ENCODE results near the gene NLGN1. TPM values are rescaled to one million over a fixed set of nuclear protein-coding genes. Genes with fewer than 3 reads are reported as not detected.

NLGN1 gene
- total RNA-seq, 1 donor, result 0.10 TPM

DNA sequence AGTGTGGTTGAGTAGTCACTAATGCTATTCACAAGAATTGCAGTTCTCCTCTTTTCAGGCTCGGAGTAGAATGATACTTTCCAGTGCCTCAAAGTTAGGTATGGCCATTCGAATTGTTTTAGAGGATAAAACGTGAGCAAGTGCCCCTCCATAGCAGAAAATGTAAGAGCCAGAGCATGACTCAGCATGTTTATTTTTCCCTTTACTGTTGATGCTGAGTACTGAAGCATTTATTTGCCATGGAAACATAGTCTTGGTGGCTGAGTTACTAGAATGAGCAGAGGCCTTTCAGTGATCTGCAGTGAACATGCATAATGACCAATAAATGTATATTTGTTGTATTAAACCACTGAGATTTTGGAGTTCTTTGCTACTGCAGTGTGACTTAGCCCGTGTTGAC is 540.6 kb downstream of the NLGN1 start:
- Histone ChIP-seq H3K4me3 (ENCODE audit: low read length) (no peak overlapping the region), H3K9me3 (ENCODE audit: low read depth, low read length) (no peaks in the 10 kb centered on the region), H3K27me3 (ENCODE audit: insufficient read depth, low read length) (no peaks in the 10 kb centered on the region), H3K4me1 (ENCODE audit: insufficient read depth, low read length) (no peaks in the 10 kb centered on the region)

DNA sequence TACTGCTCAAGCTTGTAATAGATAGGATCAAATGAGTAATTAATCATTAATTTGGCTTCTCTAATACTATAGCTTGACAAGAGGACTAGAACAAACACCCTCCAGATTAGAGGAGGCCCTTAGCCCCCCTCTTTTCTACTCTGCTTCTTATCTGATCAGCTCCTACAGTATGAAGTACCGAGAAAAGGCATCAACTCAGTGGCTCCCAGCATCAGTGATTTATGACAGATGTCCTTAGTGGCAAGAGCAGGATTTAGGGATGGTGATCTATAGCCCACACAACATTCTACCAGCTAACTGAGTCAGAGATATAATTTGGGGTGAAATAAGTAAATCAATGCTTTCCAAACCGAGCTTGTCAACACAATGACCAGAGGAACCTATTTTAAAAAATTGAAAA is 541.1 kb downstream of the NLGN1 start:
- no peaks in the 10 kb centered on the region for H3K4me1 ChIP-seq (ENCODE audit: insufficient read depth, low read length)

DNA sequence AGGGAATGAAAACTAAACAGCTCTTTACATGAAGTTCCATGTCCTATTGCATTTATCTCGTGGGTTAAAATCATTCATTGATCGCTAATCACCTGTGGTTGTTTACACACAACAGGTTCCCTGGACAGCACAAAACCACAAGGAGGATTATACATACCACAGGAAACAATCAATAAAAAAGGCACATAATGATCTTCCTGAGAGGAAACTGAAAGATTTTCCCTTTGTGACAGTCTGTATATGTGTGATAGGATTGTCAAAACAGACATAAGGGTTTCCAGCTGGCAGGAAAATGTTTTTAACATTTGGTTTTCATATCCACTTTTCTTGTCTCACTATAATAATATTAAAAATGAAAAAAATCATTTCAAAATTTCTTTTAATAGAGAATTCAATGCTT is 541.8 kb downstream of the NLGN1 start:
- H3K4me3 ChIP-seq (ENCODE audit: low read length), result no peak overlapping the region
- no peaks in the 10 kb centered on the region for H3K4me1 ChIP-seq (ENCODE audit: insufficient read depth, low read length)
- H3K9me3 ChIP-seq (ENCODE audit: low read depth, low read length), result no peaks in the 10 kb centered on the region
- H3K27me3 ChIP-seq (ENCODE audit: insufficient read depth, low read length), result no peaks in the 10 kb centered on the region

More for the DNA sequence above, 541.1 kb downstream of the NLGN1 start:
- Histone ChIP-seq H3K9me3 (ENCODE audit: low read depth, low read length) (no peaks in the 10 kb centered on the region), H3K4me3 (ENCODE audit: low read length) (no peak overlapping the region), H3K27me3 (ENCODE audit: insufficient read depth, low read length) (no peaks in the 10 kb centered on the region)

DNA sequence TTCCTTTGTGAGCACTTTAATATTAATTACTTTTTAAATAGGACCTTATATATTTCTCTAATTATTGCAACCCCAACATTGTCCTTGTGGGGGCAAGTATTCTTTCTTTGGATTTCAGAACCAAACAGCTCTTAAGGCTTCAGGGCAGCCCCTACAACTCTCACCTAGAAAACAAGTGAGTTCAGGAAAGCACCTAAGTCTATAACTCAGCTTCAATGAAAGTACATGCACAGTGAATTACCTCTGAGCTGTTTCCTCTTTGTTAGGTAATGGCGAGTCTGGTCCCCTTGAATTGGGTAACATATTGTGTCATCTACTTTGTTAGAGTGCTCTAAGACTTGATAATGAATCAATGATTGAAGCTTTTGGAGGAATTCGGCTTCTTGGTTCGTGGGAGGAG is 545.7 kb downstream of the NLGN1 start:
- Histone ChIP-seq H3K27me3 (ENCODE audit: insufficient read depth, low read length) (no peaks in the 10 kb centered on the region), H3K4me1 (ENCODE audit: insufficient read depth, low read length) (no peaks in the 10 kb centered on the region), H3K9me3 (ENCODE audit: low read depth, low read length) (no peaks in the 10 kb centered on the region), H3K4me3 (ENCODE audit: low read length) (no peak overlapping the region)

DNA sequence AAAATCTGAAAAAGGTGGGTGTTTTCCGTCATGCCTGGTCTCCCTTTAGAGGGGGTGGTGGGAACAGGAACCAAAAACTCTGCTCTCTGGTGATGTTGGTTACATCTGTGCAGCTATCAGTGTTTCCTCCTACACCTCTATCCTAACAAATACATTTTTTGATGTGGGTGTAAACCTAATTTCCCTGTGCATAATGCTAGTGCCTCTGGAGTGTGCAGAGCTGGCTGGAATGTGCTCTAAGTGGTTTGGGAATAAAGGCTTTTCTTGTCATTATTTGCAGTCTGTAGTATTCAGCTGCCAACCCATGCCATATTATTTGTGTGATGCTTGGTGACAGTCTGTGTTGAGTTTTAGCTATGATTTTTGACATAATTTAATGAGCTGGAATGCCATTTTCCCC is 547.6 kb downstream of the NLGN1 start:
- Histone ChIP-seq H3K27me3 (ENCODE audit: insufficient read depth, low read length) (no peaks in the 10 kb centered on the region), H3K9me3 (ENCODE audit: low read depth, low read length) (no peaks in the 10 kb centered on the region), H3K4me1 (ENCODE audit: insufficient read depth, low read length) (no peaks in the 10 kb centered on the region), H3K4me3 (ENCODE audit: low read length) (no peak overlapping the region)

DNA sequence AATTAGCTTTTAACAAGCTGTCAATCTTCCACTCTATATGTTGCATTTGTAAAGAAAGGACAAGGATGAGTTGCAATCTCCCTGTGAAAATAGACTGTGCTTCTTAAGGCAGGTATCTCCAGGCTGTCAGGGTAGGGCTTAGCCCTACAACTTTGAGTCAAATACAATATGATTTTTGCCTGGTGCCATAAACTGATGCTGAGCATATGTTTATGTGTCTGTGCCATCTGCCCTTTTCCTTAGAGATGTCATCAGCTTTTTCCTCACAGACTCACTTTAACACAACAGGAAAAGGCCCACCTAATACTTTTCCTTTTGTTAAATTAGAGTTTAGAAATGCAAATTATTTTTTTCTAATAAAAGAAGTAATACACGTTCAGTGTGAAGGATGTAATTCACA is 548.3 kb downstream of the NLGN1 start:
- Histone ChIP-seq H3K27me3 (ENCODE audit: insufficient read depth, low read length) (no peaks in the 10 kb centered on the region), H3K9me3 (ENCODE audit: low read depth, low read length) (no peaks in the 10 kb centered on the region), H3K4me1 (ENCODE audit: insufficient read depth, low read length) (no peaks in the 10 kb centered on the region), H3K4me3 (ENCODE audit: low read length) (no peak overlapping the region)

DNA sequence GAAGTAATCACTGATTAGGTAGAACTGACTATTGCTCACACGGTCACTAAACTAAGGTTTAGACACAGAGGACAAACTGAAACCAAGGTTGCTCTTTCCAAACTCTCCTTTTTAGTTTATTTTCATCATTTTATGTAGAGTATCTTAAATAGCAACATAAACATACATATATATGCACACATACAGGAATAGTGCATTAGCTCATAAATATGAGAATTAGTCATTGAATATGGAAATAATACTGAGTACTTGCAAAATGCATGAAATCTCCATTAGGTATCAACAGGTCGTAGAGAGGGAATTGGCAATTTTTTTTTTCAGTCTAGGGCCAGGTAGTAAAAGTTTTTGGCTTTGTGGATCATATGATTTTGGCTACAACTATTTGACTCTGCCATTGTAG is 557.1 kb downstream of the NLGN1 start:
- Histone ChIP-seq H3K27me3 (ENCODE audit: insufficient read depth, low read length) (no peaks in the 10 kb centered on the region), H3K9me3 (ENCODE audit: low read depth, low read length) (no peaks in the 10 kb centered on the region), H3K4me3 (ENCODE audit: low read length) (no peak overlapping the region), H3K4me1 (ENCODE audit: insufficient read depth, low read length) (no peaks in the 10 kb centered on the region)

DNA sequence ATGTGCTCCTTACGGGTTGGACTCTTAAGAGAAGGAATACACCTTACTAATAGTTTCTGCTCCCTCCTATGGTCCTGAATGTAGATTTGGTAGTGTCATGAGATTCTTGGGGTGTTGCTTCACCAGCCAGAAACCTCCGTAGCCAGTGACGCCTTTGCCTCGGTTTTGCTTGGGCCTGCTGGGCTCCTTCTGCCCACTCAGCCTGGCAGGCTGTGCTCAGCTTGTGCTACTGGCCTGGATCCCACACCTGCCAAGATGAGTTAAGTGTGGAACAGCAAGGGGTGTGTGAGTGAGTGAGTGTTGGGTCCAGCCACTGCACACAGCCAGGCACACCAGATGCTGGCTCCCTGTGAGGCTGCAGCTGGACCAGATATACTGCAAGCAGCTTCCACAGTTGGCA is 560.1 kb downstream of the NLGN1 start:
- Histone ChIP-seq H3K4me3 (ENCODE audit: low read length) (no peak overlapping the region), H3K4me1 (ENCODE audit: insufficient read depth, low read length) (no peaks in the 10 kb centered on the region), H3K9me3 (ENCODE audit: low read depth, low read length) (no peaks in the 10 kb centered on the region), H3K27me3 (ENCODE audit: insufficient read depth, low read length) (no peaks in the 10 kb centered on the region)

DNA sequence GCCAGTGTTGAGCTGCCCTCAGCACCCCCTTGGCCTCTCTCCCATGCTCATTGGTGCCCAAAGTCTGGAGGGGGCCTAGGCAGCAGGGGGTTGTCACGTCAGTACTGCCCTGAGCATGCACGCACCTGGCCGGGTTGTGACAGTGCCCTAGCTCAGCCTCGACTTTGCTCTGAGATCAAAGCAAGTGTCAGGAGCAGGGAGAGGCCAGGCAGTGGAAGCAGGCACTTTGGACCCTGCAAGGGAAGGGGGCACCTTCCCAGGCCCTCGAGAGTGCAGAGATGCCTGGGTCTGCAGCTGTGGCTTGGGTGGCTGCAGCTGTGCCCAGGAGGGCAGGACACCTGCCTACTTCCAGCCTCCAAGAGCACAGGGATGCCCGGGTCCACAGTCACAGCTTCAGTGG is 561.3 kb downstream of the NLGN1 start:
- Histone ChIP-seq H3K4me3 (ENCODE audit: low read length) (no peak overlapping the region), H3K9me3 (ENCODE audit: low read depth, low read length) (no peaks in the 10 kb centered on the region), H3K27me3 (ENCODE audit: insufficient read depth, low read length) (no peaks in the 10 kb centered on the region), H3K4me1 (ENCODE audit: insufficient read depth, low read length) (no peaks in the 10 kb centered on the region)

DNA sequence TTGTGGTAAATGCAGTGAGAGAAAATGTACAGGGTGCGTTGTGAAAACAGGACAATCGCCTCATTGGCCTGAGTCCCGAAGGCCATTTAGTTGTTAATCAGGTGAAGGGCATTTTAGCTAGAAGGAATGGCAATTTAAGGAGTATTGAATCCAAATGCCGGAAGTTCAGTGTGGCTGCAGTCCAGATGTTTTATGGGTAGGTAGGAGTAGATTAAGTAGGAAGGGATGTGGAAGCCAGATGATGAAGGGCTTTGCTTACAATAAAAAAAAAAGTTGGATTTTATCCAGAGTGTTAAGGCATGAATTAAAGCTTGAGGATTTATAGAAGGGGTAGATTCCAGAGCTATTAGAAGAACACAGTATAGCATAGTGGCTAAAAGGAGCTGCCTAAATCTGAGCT is 572.7 kb downstream of the NLGN1 start:
- Histone ChIP-seq H3K4me1 (ENCODE audit: insufficient read depth, low read length) (no peaks in the 10 kb centered on the region), H3K9me3 (ENCODE audit: low read depth, low read length) (no peaks in the 10 kb centered on the region), H3K27me3 (ENCODE audit: insufficient read depth, low read length) (no peaks in the 10 kb centered on the region), H3K4me3 (ENCODE audit: low read length) (no peak overlapping the region)

DNA sequence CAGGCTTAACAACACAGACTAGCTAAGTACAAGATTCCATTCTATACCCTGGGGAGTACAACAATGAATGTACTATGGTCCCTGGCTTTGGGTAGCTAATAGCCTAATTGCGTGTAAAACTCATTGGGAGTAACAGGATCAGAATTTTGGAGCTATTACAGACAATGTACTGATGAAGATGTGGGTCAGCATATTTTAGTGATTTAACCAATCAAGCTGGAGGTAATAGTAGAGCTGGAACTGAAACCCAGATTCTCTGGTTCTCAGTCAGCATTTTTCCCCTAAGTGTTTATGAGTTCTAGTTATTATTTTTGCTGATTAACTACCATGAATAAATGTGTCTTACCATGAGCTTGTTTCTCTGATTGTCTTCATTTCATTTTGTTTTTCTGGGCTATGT is 578.7 kb downstream of the NLGN1 start:
- Histone ChIP-seq H3K4me3 (ENCODE audit: low read length) (no peak overlapping the region), H3K9me3 (ENCODE audit: low read depth, low read length) (peaks cover 5% of the 10 kb centered on the region), H3K27me3 (ENCODE audit: insufficient read depth, low read length) (no peaks in the 10 kb centered on the region), H3K4me1 (ENCODE audit: insufficient read depth, low read length) (no peaks in the 10 kb centered on the region)

DNA sequence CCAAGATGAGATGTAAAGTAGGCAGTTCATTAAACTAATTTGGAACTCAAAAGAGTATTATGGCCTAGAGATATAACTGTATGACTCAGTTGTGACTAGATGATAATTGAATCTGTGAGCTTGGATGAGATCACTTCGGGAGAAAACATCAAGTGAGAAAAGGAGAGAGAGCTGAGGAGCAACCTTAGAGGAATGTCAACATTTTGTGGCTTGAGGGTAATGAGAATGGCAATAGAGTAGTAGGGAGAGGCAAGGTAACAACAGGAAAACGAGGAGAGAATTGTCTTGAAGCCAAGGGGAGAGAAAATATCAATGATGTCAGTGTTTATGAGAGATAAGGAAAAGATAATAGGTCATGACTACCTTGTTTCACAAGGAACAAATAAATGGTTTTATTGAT is 580.2 kb downstream of the NLGN1 start:
- Histone ChIP-seq H3K27me3 (ENCODE audit: insufficient read depth, low read length) (no peaks in the 10 kb centered on the region), H3K9me3 (ENCODE audit: low read depth, low read length) (peaks cover 5% of the 10 kb centered on the region)

DNA sequence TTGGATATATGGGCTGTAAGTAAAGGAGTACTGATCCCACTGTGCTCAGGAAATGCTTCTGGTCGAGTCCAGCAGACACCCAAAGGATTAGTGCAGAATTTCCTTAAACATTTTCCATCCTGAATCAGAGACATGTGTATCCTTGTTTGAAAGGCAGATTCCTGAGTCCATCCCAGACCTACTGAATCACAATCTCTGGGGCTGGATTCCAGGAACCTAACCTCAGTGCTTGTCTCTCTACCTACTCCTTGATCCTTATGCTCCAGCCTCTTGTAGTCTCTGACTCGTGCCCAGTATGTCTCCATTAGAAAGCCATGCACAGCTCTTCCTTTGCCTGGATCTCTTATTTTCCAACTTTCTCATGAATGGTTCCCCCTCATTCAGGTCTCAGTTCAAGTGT is 585.8 kb downstream of the NLGN1 start:
- Histone ChIP-seq H3K4me3 (ENCODE audit: low read length) (no peak overlapping the region), H3K4me1 (ENCODE audit: insufficient read depth, low read length) (no peaks in the 10 kb centered on the region), H3K27me3 (ENCODE audit: insufficient read depth, low read length) (no peaks in the 10 kb centered on the region)

More for the DNA sequence above, 580.2 kb downstream of the NLGN1 start:
- Histone ChIP-seq H3K4me3 (ENCODE audit: low read length) (no peak overlapping the region), H3K4me1 (ENCODE audit: insufficient read depth, low read length) (no peaks in the 10 kb centered on the region)

DNA sequence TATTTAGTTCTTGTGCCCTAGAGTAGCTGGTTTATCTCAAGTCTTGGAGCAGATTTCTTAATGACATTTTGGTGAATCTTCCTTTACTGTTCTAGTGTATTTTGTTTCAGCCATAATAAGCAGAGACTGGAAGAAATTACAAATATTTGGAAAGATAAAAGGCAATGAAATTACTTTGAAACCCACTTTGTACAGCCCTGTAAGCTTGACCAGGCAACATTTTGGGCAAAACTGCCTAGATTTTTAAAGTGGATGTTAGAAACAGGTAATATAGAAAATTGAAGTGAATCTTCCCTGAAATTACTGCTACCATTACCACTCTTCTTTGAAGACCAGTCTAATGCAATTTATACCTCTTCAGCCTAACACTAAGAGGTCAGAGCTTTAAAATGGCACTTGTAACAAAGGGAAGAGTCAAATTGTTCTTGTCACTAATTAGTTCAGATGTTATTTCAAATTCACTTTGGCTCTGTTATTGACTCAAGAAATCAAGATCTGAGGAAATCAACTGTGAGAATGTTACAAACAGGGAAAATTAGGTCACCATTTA is 589.4 kb downstream of the NLGN1 start:
- H3K4me3 ChIP-seq (ENCODE audit: low read length), result no peak overlapping the region
- H3K9me3 ChIP-seq (ENCODE audit: low read depth, low read length), result no peaks in the 10 kb centered on the region

More for the DNA sequence above, 585.8 kb downstream of the NLGN1 start:
- no peaks in the 10 kb centered on the region for H3K9me3 ChIP-seq (ENCODE audit: low read depth, low read length)

DNA sequence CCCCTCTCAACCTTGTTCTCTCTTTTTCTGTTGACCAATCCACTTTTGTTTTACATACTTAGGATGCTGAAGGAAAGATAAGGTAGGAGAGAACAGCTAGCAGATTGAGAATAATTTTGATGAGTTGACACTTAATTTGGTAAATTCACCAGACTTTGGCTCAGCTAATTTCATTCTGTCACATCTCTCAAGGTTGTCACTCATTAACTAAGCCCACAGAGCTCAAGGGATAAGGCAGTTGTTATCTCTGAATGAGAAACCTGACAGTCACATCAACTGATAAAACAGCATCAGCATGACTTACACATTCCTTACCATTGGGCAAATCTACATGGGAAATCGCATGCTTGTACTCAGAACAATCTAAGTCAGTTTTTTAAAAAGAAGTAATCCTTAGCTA is 591.4 kb downstream of the NLGN1 start:
- H3K4me3 ChIP-seq (ENCODE audit: low read length), result no peak overlapping the region
- no peaks in the 10 kb centered on the region for H3K27me3 ChIP-seq (ENCODE audit: insufficient read depth, low read length)
- no peaks in the 10 kb centered on the region for H3K4me1 ChIP-seq (ENCODE audit: insufficient read depth, low read length)
- no peaks in the 10 kb centered on the region for H3K9me3 ChIP-seq (ENCODE audit: low read depth, low read length)

More for the DNA sequence above, 589.4 kb downstream of the NLGN1 start:
- Histone ChIP-seq H3K27me3 (ENCODE audit: insufficient read depth, low read length) (no peaks in the 10 kb centered on the region), H3K4me1 (ENCODE audit: insufficient read depth, low read length) (no peaks in the 10 kb centered on the region)

DNA sequence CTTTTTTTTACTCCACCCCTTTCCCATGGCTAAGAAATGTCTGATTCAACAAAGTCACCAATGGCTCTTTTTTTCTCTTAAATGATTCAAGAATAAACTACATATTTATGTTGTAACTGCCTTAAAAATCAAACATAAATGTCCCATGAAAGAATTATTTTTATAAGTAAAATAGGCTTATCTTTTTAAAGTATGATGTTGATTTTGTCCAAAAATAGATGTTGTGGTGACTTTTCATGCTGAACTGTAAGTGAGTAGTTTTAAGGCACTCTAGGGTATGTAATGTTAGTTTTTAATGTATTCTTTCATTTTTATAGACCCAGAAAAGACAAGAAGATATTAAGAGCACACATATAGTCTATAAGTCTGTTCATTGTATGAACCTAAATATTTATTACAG is 594.9 kb downstream of the NLGN1 start:
- no peaks in the 10 kb centered on the region for H3K27me3 ChIP-seq (ENCODE audit: insufficient read depth, low read length)
- H3K4me1 ChIP-seq (ENCODE audit: insufficient read depth, low read length), result no peaks in the 10 kb centered on the region
- no peaks in the 10 kb centered on the region for H3K9me3 ChIP-seq (ENCODE audit: low read depth, low read length)
- no peak overlapping the region for H3K4me3 ChIP-seq (ENCODE audit: low read length)
